GM12892 (cell line): ENCODE data around the gene HSDL2.

Source experiments
- DNase-seq: peaks from one replicate; pipeline ENCODE4 v3.0.0; 2011; ENCODE audit not compliant: insufficient read length
- FAIRE-seq: peaks from 2 replicates; lab custom pipeline; 2011; peaks lifted over from hg19 to GRCh38; lab: Jason Lieb, UNC
- POLR2A ChIP-seq: IDR thresholded peaks from 2 replicates; pipeline ENCODE4 v1.6.1; 2011; ENCODE audit warnings: low read depth, low read length, control low read depth
- POLR2AphosphoS5 ChIP-seq: IDR thresholded peaks from 2 replicates; pipeline ENCODE4 v1.6.1; 2011; ENCODE audit warnings: low read depth, low read length, control low read depth
- TAF1 ChIP-seq: IDR thresholded peaks from 2 replicates; pipeline ENCODE4 v1.6.1; 2011; ENCODE audit warnings: low read depth, mild to moderate bottlenecking, control low read depth, low read length, borderline replicate concordance

Gene HSDL2

DNA sequence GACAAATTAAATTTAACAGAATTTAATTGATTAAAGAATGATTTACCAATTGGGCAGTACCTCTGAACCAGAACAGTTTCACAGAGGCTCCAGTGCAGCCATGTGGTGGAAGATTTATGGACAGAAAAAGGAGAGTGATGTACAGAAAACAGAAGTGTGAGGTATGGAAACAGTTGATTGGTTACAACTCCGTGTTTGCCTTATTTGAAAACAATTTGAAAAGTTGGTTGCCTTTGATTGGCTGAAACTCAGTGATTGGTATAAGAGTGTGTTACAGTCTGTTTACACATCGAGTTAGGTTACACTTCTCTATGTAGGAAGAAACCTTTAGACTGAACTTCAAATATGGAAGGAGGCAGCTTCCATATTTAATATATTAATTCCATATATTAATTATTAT is 136.9 kb downstream of the HSDL2 start:
- TF ChIP-seq POLR2A (no peak), TAF1 (no peak), POLR2AphosphoS5 (no peak)
- DNase-seq = no peak
- FAIRE-seq = no peak

DNA sequence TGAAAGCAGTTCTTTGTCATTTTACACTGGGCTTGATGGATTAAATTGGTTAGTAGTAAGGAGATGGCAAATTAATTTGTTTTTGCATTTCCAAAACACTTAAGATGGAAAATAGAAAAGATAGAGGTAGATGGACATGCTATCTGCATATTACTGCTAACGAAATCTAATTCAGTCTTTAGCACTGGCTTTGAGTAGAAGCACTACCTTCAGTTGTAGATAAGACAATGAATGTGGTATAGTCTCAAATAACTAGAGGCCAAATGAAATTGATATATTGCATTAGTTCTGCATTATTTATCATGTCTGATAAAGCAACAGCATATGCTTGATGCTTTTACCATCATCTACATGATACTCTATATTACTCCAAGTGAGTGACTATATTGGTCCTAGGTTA is 140.2 kb downstream of the HSDL2 start:
- TF ChIP-seq POLR2A (no peak), TAF1 (no peak), POLR2AphosphoS5 (no peak)
- FAIRE-seq (no peak), DNase-seq (no peak)

DNA sequence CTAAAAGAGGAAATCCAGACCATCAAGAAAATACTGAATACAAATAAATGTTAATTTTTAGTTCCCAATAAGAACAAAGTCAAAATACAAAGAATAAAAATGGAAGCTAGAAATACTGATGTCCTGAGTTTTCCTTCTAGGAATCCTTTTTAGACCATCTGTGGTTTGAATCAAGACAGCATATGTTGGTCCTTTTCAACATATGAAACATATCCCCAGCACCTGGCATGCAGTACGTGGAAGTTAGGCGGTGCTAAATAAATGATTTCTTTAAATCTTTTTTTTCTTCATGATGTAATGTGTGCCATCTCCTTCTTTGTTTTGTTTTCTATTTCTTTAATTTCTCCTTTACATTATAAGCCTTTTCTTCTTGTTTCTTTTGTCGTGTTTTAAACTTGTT is 140.7 kb downstream of the HSDL2 start:
- no peak for TF ChIP-seq POLR2A
- TF ChIP-seq TAF1 = no peak
- no peak for TF ChIP-seq POLR2AphosphoS5
- no peak for FAIRE-seq
- DNase-seq = no peak
